T-helper 2 cell treated with Interferon-gamma antibody and Interleukin-4, amounts not matched to agents 100 ng/mL and 5 ng/mL, for 36 hours (primary cell): ENCODE results near the gene USE1. TPM values are rescaled to one million over a fixed set of nuclear protein-coding genes. Genes with fewer than 3 reads are reported as not detected.
"Not testable (repeated sequence)": the region's sequence is repeated elsewhere in the genome, so short reads cannot be mapped to it uniquely, and the experiment has no call there.

Source experiments
- intact Hi-C: fragments of 100-400 bp; cut with micrococcal nuclease; formaldehyde crosslinking; loops from one replicate; pipeline ENCODE4 v1.15.1; 2023
- total RNA-seq: library from RNA; stranded (reverse); gene quantifications from 2 replicates; pipeline ENCODE4 v1.2.3, GENCODE V29; 2022

The USE1 gene
- 25.3 and 27.5 TPM in 2 replicates for total RNA-seq

GRCh38 chr19:17215127-17215971, at the start of gene USE1:
Gene USE1 (plus strand): TSS chr19:17215357. CDS start chr19:17215406, 49 bp downstream.
- intact Hi-C loops = loop anchor here (1.0 kb wide), 2 partner anchors 11 to 140 kb away; partner anchors contain the start of genes HAUS8, MYO9B and OCEL1

GRCh38 chr19:17165715-17166114, 49.4 kb upstream of the USE1 start:
- intact Hi-C loops = no loop called here

GRCh38 chr19:17170538-17171297, 44.4 kb upstream of the USE1 start:
- intact Hi-C loops = no loop called here

- intact Hi-C loops = no loop called here
Observed at GRCh38 chr19:17171874-17172273, 43.3 kb upstream of the USE1 start.

- intact Hi-C loops = no loop called here
Observed at GRCh38 chr19:17172624-17173345, 42.4 kb upstream of the USE1 start.

- intact Hi-C loops = no loop called here
Observed at GRCh38 chr19:17178291-17178690, 36.9 kb upstream of the USE1 start.

- intact Hi-C loops = no loop called here
Observed at GRCh38 chr19:17180997-17181702, 34.0 kb upstream of the USE1 start.

GRCh38 chr19:17183271-17183761, 31.8 kb upstream of the USE1 start:
- intact Hi-C loops = no loop called here

- intact Hi-C loops = no loop called here
Observed at GRCh38 chr19:17183858-17184321, 31.3 kb upstream of the USE1 start.

- intact Hi-C loops = no loop called here
Observed at GRCh38 chr19:17184371-17184841, 30.8 kb upstream of the USE1 start.

- intact Hi-C loops = no loop called here
Observed at GRCh38 chr19:17185590-17185989, 29.6 kb upstream of the USE1 start.

GRCh38 chr19:17191736-17192135, 23.4 kb upstream of the USE1 start:
- intact Hi-C loops = not testable (repeated sequence)

GRCh38 chr19:17192751-17193150, 22.4 kb upstream of the USE1 start:
- intact Hi-C loops = no loop called here

- intact Hi-C loops = no loop called here
Observed at GRCh38 chr19:17194608-17195007, 20.5 kb upstream of the USE1 start.

- intact Hi-C loops = no loop called here
Observed at GRCh38 chr19:17195106-17195505, 20.1 kb upstream of the USE1 start.

GRCh38 chr19:17196610-17197009, 18.5 kb upstream of the USE1 start:
- intact Hi-C loops = no loop called here

GRCh38 chr19:17197666-17198065, 17.5 kb upstream of the USE1 start:
- intact Hi-C loops = no loop called here

- intact Hi-C loops = no loop called here
Observed at GRCh38 chr19:17200408-17201079, 14.6 kb upstream of the USE1 start.

GRCh38 chr19:17202249-17202648, 12.9 kb upstream of the USE1 start:
- intact Hi-C loops = no loop called here

- intact Hi-C loops = no loop called here
Observed at GRCh38 chr19:17202713-17203112, 12.4 kb upstream of the USE1 start.
